CD8-positive, alpha-beta memory T cell (primary cell): Measurements from ENCODE around the gene SHPK. TPM values are rescaled to one million over a fixed set of nuclear protein-coding genes. Genes with fewer than 3 reads are reported as not detected.
A peak's percentile ranks its signal among the peaks of the same experiment; 100 is the strongest.
"Not testable (repeated sequence)": the region's sequence is repeated elsewhere in the genome, so short reads cannot be mapped to it uniquely, and the experiment has no call there.

Experiments used
- CTCF ChIA-PET: fragments of 350-600 bp; sonication (Branson Sonifier 250); formaldehyde crosslinking; loops from one replicate; lab custom pipeline; 2021; ENCODE audit warnings: antibody characterized with exemption; lab: Charles Lee
- POLR2A ChIA-PET: fragments of 350-600 bp; sonication (Branson Sonifier 250); formaldehyde crosslinking; loops from one replicate; lab custom pipeline; 2021; ENCODE audit warnings: antibody characterized with exemption; lab: Charles Lee
- DNase-seq, 5 donors: peaks; one replicate each; pipeline versions ENCODE4 v3.0.0 to v3.0.0-alpha.2; 2020 to 2022; ENCODE audit warnings: mixed read lengths in 1 of 5
- H3K27ac ChIP-seq: one replicate; pipeline ENCODE4 v1.7.0; 2013; ENCODE audit warnings: low read depth, mild to moderate bottlenecking, low read length, moderate library complexity
- H3K27me3 ChIP-seq: 2 replicates; pipeline ENCODE4 v1.7.0; 2013; ENCODE audit warnings: low read length, mild to moderate bottlenecking; ENCODE audit not compliant: insufficient read depth, poor library complexity, severe bottlenecking
- H3K36me3 ChIP-seq: 2 replicates; pipeline ENCODE4 v1.7.0; 2013; ENCODE audit warnings: mild to moderate bottlenecking, low read length, moderate library complexity; ENCODE audit not compliant: insufficient read depth
- H3K4me1 ChIP-seq: 2 replicates; pipeline ENCODE4 v1.7.0; 2013; ENCODE audit warnings: mild to moderate bottlenecking, low read length, moderate library complexity; ENCODE audit not compliant: insufficient read depth
- H3K4me3 ChIP-seq: 2 replicates; pipeline ENCODE4 v1.7.0; 2013; ENCODE audit warnings: mild to moderate bottlenecking, low read length
- H3K9me3 ChIP-seq: 2 replicates; pipeline ENCODE4 v1.7.0; 2013; ENCODE audit warnings: mild to moderate bottlenecking, low read length
- H3K27ac Mint-ChIP-seq, 8 donors: one replicate each; pipeline ENCODE4 v1.8.0; 2020 to 2021; ENCODE audit warnings: mixed read lengths in 8 of 8, mild to moderate bottlenecking in 6 of 8, inconsistent platforms in 3 of 8, moderate library complexity in 3 of 8
- H3K27me3 Mint-ChIP-seq, 2 donors: one replicate each; pipeline ENCODE4 v1.8.0; 2020 to 2021; ENCODE audit warnings: mixed read lengths in 2 of 2, mild to moderate bottlenecking in 1 of 2, moderate library complexity in 1 of 2
- H3K36me3 Mint-ChIP-seq, 3 donors: one replicate each; pipeline ENCODE4 v1.8.0; 2020 to 2021; ENCODE audit warnings: mixed read lengths in 3 of 3, inconsistent platforms in 1 of 3, mild to moderate bottlenecking in 1 of 3
- H3K4me1 Mint-ChIP-seq, 3 donors: one replicate each; pipeline ENCODE4 v1.8.0; 2020 to 2021; ENCODE audit warnings: mixed read lengths in 3 of 3, inconsistent platforms in 1 of 3, mild to moderate bottlenecking in 1 of 3
- H3K4me3 Mint-ChIP-seq, 7 donors: one replicate each; pipeline ENCODE4 v1.8.0; 2020 to 2021; ENCODE audit warnings: mixed read lengths in 7 of 7, mild to moderate bottlenecking in 6 of 7, moderate library complexity in 4 of 7, inconsistent platforms in 2 of 7
- H3K9me3 Mint-ChIP-seq, 5 donors: one replicate each; pipeline ENCODE4 v1.8.0; 2020 to 2022; ENCODE audit warnings: mixed read lengths in 5 of 5, mild to moderate bottlenecking in 3 of 5, moderate library complexity in 2 of 5, inconsistent platforms in 1 of 5
- polyA plus RNA-seq: library from polyadenylated mRNA; unstranded; fragments of 300-500 nt; fragmentation: Illumina TruSeq; gene quantifications from one replicate; pipeline ENCODE4 v1.2.3, GENCODE V29; 2021
- total RNA-seq, 2 experiments: library from RNA; stranded (reverse); gene quantifications; one replicate each; pipeline ENCODE4 v1.2.3, GENCODE V29; 2021

The SHPK gene
- total and polyA plus RNA-seq, 3 experiments from 2014 or later = 6.9 to 17.1 (median 17.0) TPM

- POLR2A ChIA-PET = no interaction called here
- H3K27me3 Mint-ChIP-seq = no peaks in the 10 kb centered on the region
- CTCF ChIA-PET = no interaction called here
Observed at GRCh38 chr17:3572231-3572630, 63.8 kb downstream of the SHPK start.

GRCh38 chr17:3571043-3571900 lies 64.8 kb downstream of the SHPK start:
- no peak overlapping the region for H3K4me3 ChIP-seq
- H3K4me1 ChIP-seq = no peaks in the 10 kb centered on the region
- no peak overlapping the region for H3K27ac Mint-ChIP-seq
- no peaks in the 10 kb centered on the region for H3K36me3 ChIP-seq
- ChIA-PET POLR2A (no interaction called here), CTCF (no interaction called here)
- no peaks in the 10 kb centered on the region for H3K9me3 ChIP-seq
- no peak overlapping the region for H3K27ac ChIP-seq
- no peaks in the 10 kb centered on the region for H3K27me3 Mint-ChIP-seq
- H3K9me3 Mint-ChIP-seq = no peaks in the 10 kb centered on the region
- peaks cover 0 to 28% (median 5%) of the 10 kb centered on the region in 3 donors for H3K36me3 Mint-ChIP-seq
- no peak overlapping the region for H3K4me3 Mint-ChIP-seq
- H3K4me1 Mint-ChIP-seq = no peaks in the 10 kb centered on the region
- H3K27me3 ChIP-seq = no peaks in the 10 kb centered on the region
- DNase-seq = peak in 1 of 5 donors; percentile 41

More at GRCh38 chr17:3572231-3572630, 63.8 kb downstream of the SHPK start:
- Mint-ChIP-seq H3K27ac (no peak overlapping the region), H3K9me3 (no peaks in the 10 kb centered on the region), H3K36me3 (peaks cover 0 to 29% (median 5%) of the 10 kb centered on the region in 3 donors), H3K4me3 (no peak overlapping the region), H3K4me1 (no peaks in the 10 kb centered on the region)
- DNase-seq = peak in 1 of 5 donors; percentile 27
- Histone ChIP-seq H3K27me3 (no peaks in the 10 kb centered on the region), H3K4me1 (no peaks in the 10 kb centered on the region), H3K27ac (no peak overlapping the region), H3K4me3 (no peak overlapping the region), H3K36me3 (no peaks in the 10 kb centered on the region), H3K9me3 (no peaks in the 10 kb centered on the region)

- no peaks in the 10 kb centered on the region for H3K4me1 Mint-ChIP-seq
- Histone ChIP-seq H3K27me3 (no peaks in the 10 kb centered on the region), H3K4me3 (no peak overlapping the region), H3K4me1 (no peaks in the 10 kb centered on the region), H3K27ac (no peak overlapping the region), H3K36me3 (no peaks in the 10 kb centered on the region), H3K9me3 (no peaks in the 10 kb centered on the region)
- peaks cover 2 to 27% (median 4%) of the 10 kb centered on the region in 3 donors for H3K36me3 Mint-ChIP-seq
- ChIA-PET POLR2A (no interaction called here), CTCF (no interaction called here)
- H3K27me3 Mint-ChIP-seq = no peaks in the 10 kb centered on the region
- H3K9me3 Mint-ChIP-seq = no peaks in the 10 kb centered on the region
- DNase-seq = peak in 1 of 5 donors; percentile 16
- no peak overlapping the region for H3K27ac Mint-ChIP-seq
- H3K4me3 Mint-ChIP-seq = no peak overlapping the region
Observed at GRCh38 chr17:3569534-3570137, 66.4 kb downstream of the SHPK start.

GRCh38 chr17:3566551-3566950 lies 69.5 kb downstream of the SHPK start:
- no peak overlapping the region for H3K27ac Mint-ChIP-seq
- H3K4me1 Mint-ChIP-seq = no peaks in the 10 kb centered on the region
- Histone ChIP-seq H3K27me3 (no peaks in the 10 kb centered on the region), H3K27ac (no peak overlapping the region), H3K36me3 (no peaks in the 10 kb centered on the region), H3K9me3 (no peaks in the 10 kb centered on the region), H3K4me1 (no peaks in the 10 kb centered on the region), H3K4me3 (no peak overlapping the region)
- peak in 1 of 5 donors; percentile 5 for DNase-seq
- H3K9me3 Mint-ChIP-seq = no peaks in the 10 kb centered on the region
- ChIA-PET POLR2A (no interaction called here), CTCF (no interaction called here)
- H3K27me3 Mint-ChIP-seq = no peaks in the 10 kb centered on the region
- H3K4me3 Mint-ChIP-seq = no peak overlapping the region
- H3K36me3 Mint-ChIP-seq = peaks cover 2 to 20% (median 4%) of the 10 kb centered on the region in 3 donors

- no peak for DNase-seq
- CTCF ChIA-PET = no interaction called here
- Histone ChIP-seq H3K36me3 (no peaks in the 10 kb centered on the region), H3K9me3 (no peaks in the 10 kb centered on the region), H3K27me3 (no peaks in the 10 kb centered on the region), H3K27ac (no peak overlapping the region), H3K4me1 (no peaks in the 10 kb centered on the region), H3K4me3 (no peak overlapping the region)
- POLR2A ChIA-PET = no interaction called here
- H3K4me3 Mint-ChIP-seq = no peak overlapping the region
- H3K4me1 Mint-ChIP-seq = no peaks in the 10 kb centered on the region
- H3K36me3 Mint-ChIP-seq = peaks cover 2 to 19% (median 4%) of the 10 kb centered on the region in 3 donors
- H3K27ac Mint-ChIP-seq = no peak overlapping the region
- no peaks in the 10 kb centered on the region for H3K9me3 Mint-ChIP-seq
- no peaks in the 10 kb centered on the region for H3K27me3 Mint-ChIP-seq
Observed at GRCh38 chr17:3565143-3565542, 70.9 kb downstream of the SHPK start.

- CTCF ChIA-PET, H3K4me1 Mint-ChIP-seq, H3K4me3 ChIP-seq, H3K4me3 Mint-ChIP-seq, H3K9me3 ChIP-seq, H3K4me1 ChIP-seq, H3K27me3 Mint-ChIP-seq, H3K27ac ChIP-seq, H3K27me3 ChIP-seq, H3K36me3 ChIP-seq, POLR2A ChIA-PET, H3K27ac Mint-ChIP-seq, H3K9me3 Mint-ChIP-seq: not testable (repeated sequence)
- peak in 1 of 5 donors; percentile 32 for DNase-seq
- H3K36me3 Mint-ChIP-seq = peaks cover 2 to 16% (median 4%) of the 10 kb centered on the region in 3 donors
Observed at GRCh38 chr17:3564241-3564640, 71.8 kb downstream of the SHPK start.

GRCh38 chr17:3559270-3559645 lies 76.8 kb downstream of the SHPK start:
- Mint-ChIP-seq H3K27ac (peak overlapping the region in 1 of 8 donors; percentile 79), H3K4me1 (peaks cover 5 to 20% (median 9%) of the 10 kb centered on the region in 3 donors), H3K27me3 (peaks cover 3 to 13% of the 10 kb centered on the region in 2 donors), H3K9me3 (no peaks in the 10 kb centered on the region), H3K36me3 (no peaks in the 10 kb centered on the region), H3K4me3 (peak overlapping the region in 2 of 7 donors; percentile 25 to 28)
- no peaks in the 10 kb centered on the region for H3K9me3 ChIP-seq
- H3K27me3 ChIP-seq = no peaks in the 10 kb centered on the region
- ChIA-PET CTCF (no interaction called here), POLR2A (no interaction called here)
- no peaks in the 10 kb centered on the region for H3K4me1 ChIP-seq
- H3K4me3 ChIP-seq = no peak overlapping the region
- H3K36me3 ChIP-seq = no peaks in the 10 kb centered on the region
- peak in 1 of 5 donors; percentile 3 for DNase-seq
- no peak overlapping the region for H3K27ac ChIP-seq

GRCh38 chr17:3558603-3559269 lies 77.3 kb downstream of the SHPK start:
- Mint-ChIP-seq H3K36me3 (no peaks in the 10 kb centered on the region), H3K27me3 (peaks cover 3 to 13% of the 10 kb centered on the region in 2 donors), H3K9me3 (no peaks in the 10 kb centered on the region), H3K4me1 (peaks cover 5 to 20% (median 9%) of the 10 kb centered on the region in 3 donors), H3K27ac (peak overlapping the region in 6 of 8 donors; percentile 35 to 80 (median 58)), H3K4me3 (peak overlapping the region in 3 of 7 donors; percentile 25 to 57 (median 32))
- Histone ChIP-seq H3K4me1 (no peaks in the 10 kb centered on the region), H3K4me3 (no peak overlapping the region), H3K27ac (no peak overlapping the region), H3K27me3 (no peaks in the 10 kb centered on the region), H3K36me3 (no peaks in the 10 kb centered on the region), H3K9me3 (no peaks in the 10 kb centered on the region)
- DNase-seq = peak in 4 of 5 donors; percentile 13 to 65 (median 38)
- POLR2A ChIA-PET = no interaction called here
- CTCF ChIA-PET = no interaction called here
